ENCODE measurements around the gene RCVRN. TPM values are rescaled to one million over a fixed set of nuclear protein-coding genes. Genes with fewer than 3 reads are reported as not detected.

Gene RCVRN
- total RNA-seq, 3 donors from 2014 or later (not counting 1 experiment from before 2014, with no cell fraction given) = 0.86 to 2.0 (median 1.7) TPM

GRCh38 chr17:9936095-9936494 lies 31.0 kb upstream of the RCVRN start:
- Histone ChIP-seq H3K27me3 (ENCODE audit: control insufficient read depth, insufficient read depth, low read length) (no peaks in the 10 kb centered on the region), H3K4me3 (ENCODE audit: low read length) (no peak overlapping the region), H3K27ac (ENCODE audit: low read length) (no peak overlapping the region), H3K36me3 (ENCODE audit: control insufficient read depth, insufficient read depth, low read length) (peaks cover 59% of the 10 kb centered on the region), H3K4me1 (ENCODE audit: control insufficient read depth, insufficient read depth, low read length) (no peaks in the 10 kb centered on the region), H3K9me3 (ENCODE audit: control insufficient read depth, insufficient read depth, low read length) (no peaks in the 10 kb centered on the region)
- H3K9me3 Mint-ChIP-seq = no peaks in the 10 kb centered on the region
- no peak for TF ChIP-seq CTCF (IDR thresholded peaks at IDR 0.05)
- no peaks in the 10 kb centered on the region for H3K36me3 Mint-ChIP-seq
- no peak overlapping the region for H3K27ac Mint-ChIP-seq
- no peak overlapping the region for H3K4me3 Mint-ChIP-seq
- WGBS (ENCODE audit: insufficient coverage) = 90% methylated on average over 2 of the region's 3 CpGs
- H3K4me1 Mint-ChIP-seq = no peaks in the 10 kb centered on the region
- no peak for DNase-seq
- intact Hi-C loops (cut with micrococcal nuclease) = no loop called here
- no peaks in the 10 kb centered on the region for H3K27me3 Mint-ChIP-seq (ENCODE audit: low read depth in 2 of 2)
- ATAC-seq = no peak

- peaks cover 57% of the 10 kb centered on the region for H3K36me3 ChIP-seq (ENCODE audit: control insufficient read depth, insufficient read depth, low read length)
These were observed 30.3 kb upstream of the RCVRN start for GRCh38 chr17:9935408-9935807.

GRCh38 chr17:9934331-9934730 lies 29.3 kb upstream of the RCVRN start:
- TF ChIP-seq CTCF (IDR thresholded peaks at IDR 0.05) = no peak
- no peaks in the 10 kb centered on the region for H3K36me3 Mint-ChIP-seq
- WGBS (ENCODE audit: insufficient coverage) = 91% methylated on average over 6 of the region's 7 CpGs
- Histone ChIP-seq H3K4me3 (ENCODE audit: low read length) (no peak overlapping the region), H3K27ac (ENCODE audit: low read length) (no peak overlapping the region), H3K4me1 (ENCODE audit: control insufficient read depth, insufficient read depth, low read length) (no peaks in the 10 kb centered on the region), H3K36me3 (ENCODE audit: control insufficient read depth, insufficient read depth, low read length) (peaks cover 51% of the 10 kb centered on the region), H3K27me3 (ENCODE audit: control insufficient read depth, insufficient read depth, low read length) (no peaks in the 10 kb centered on the region), H3K9me3 (ENCODE audit: control insufficient read depth, insufficient read depth, low read length) (no peaks in the 10 kb centered on the region)
- H3K27me3 Mint-ChIP-seq (ENCODE audit: low read depth in 2 of 2) = no peaks in the 10 kb centered on the region
- DNase-seq (no peak), ATAC-seq (no peak)
- no peaks in the 10 kb centered on the region for H3K9me3 Mint-ChIP-seq
- no peaks in the 10 kb centered on the region for H3K4me1 Mint-ChIP-seq
- H3K4me3 Mint-ChIP-seq = no peak overlapping the region
- no peak overlapping the region for H3K27ac Mint-ChIP-seq
- intact Hi-C loops (cut with micrococcal nuclease) = no loop called here

More at GRCh38 chr17:9935408-9935807, 30.3 kb upstream of the RCVRN start:
- no peak overlapping the region for H3K4me3 Mint-ChIP-seq
- no peaks in the 10 kb centered on the region for H3K27me3 ChIP-seq (ENCODE audit: control insufficient read depth, insufficient read depth, low read length)
- ATAC-seq (no peak), DNase-seq (no peak)
- intact Hi-C loops (cut with micrococcal nuclease) = no loop called here
- no peak for TF ChIP-seq CTCF (IDR thresholded peaks at IDR 0.05)
- H3K9me3 Mint-ChIP-seq = no peaks in the 10 kb centered on the region
- no peak overlapping the region for H3K27ac ChIP-seq (ENCODE audit: low read length)
- H3K27me3 Mint-ChIP-seq (ENCODE audit: low read depth in 2 of 2) = no peaks in the 10 kb centered on the region
- peak overlapping the region in 1 of 2 donors; percentile 23 for H3K27ac Mint-ChIP-seq
- H3K4me1 ChIP-seq (ENCODE audit: control insufficient read depth, insufficient read depth, low read length) = no peaks in the 10 kb centered on the region
- 78% methylated on average over 6 of the region's 6 CpGs for WGBS (ENCODE audit: insufficient coverage)
- no peaks in the 10 kb centered on the region for H3K9me3 ChIP-seq (ENCODE audit: control insufficient read depth, insufficient read depth, low read length)
- H3K36me3 Mint-ChIP-seq = no peaks in the 10 kb centered on the region
- no peak overlapping the region for H3K4me3 ChIP-seq (ENCODE audit: low read length)
- no peaks in the 10 kb centered on the region for H3K4me1 Mint-ChIP-seq

- no peaks in the 10 kb centered on the region for H3K9me3 Mint-ChIP-seq
- H3K27ac Mint-ChIP-seq = no peak overlapping the region
- H3K27me3 Mint-ChIP-seq (ENCODE audit: low read depth in 2 of 2) = no peaks in the 10 kb centered on the region
- ATAC-seq (no peak), DNase-seq (no peak)
- no peaks in the 10 kb centered on the region for H3K27me3 ChIP-seq (ENCODE audit: control insufficient read depth, insufficient read depth, low read length)
- intact Hi-C loops (cut with micrococcal nuclease) = no loop called here
- 87% methylated on average over 2 of the region's 2 CpGs for WGBS (ENCODE audit: insufficient coverage)
- no peak overlapping the region for H3K4me3 Mint-ChIP-seq
- no peak overlapping the region for H3K4me3 ChIP-seq (ENCODE audit: low read length)
- TF ChIP-seq CTCF (IDR thresholded peaks at IDR 0.05) = no peak
- no peaks in the 10 kb centered on the region for H3K9me3 ChIP-seq (ENCODE audit: control insufficient read depth, insufficient read depth, low read length)
- no peak overlapping the region for H3K27ac ChIP-seq (ENCODE audit: low read length)
- H3K4me1 ChIP-seq (ENCODE audit: control insufficient read depth, insufficient read depth, low read length) = no peaks in the 10 kb centered on the region
- H3K4me1 Mint-ChIP-seq = no peaks in the 10 kb centered on the region
- peaks cover 44% of the 10 kb centered on the region for H3K36me3 ChIP-seq (ENCODE audit: control insufficient read depth, insufficient read depth, low read length)
- no peaks in the 10 kb centered on the region for H3K36me3 Mint-ChIP-seq
These were observed 27.4 kb upstream of the RCVRN start for GRCh38 chr17:9932491-9932890.
